ENCODE results near the gene KIF6. TPM values are rescaled to one million over a fixed set of nuclear protein-coding genes. Genes with fewer than 3 reads are reported as not detected.

Gene KIF6
- total RNA-seq, 4 donors from 2014 or later = 0.83 to 2.6 (median 1.1) TPM

DNA sequence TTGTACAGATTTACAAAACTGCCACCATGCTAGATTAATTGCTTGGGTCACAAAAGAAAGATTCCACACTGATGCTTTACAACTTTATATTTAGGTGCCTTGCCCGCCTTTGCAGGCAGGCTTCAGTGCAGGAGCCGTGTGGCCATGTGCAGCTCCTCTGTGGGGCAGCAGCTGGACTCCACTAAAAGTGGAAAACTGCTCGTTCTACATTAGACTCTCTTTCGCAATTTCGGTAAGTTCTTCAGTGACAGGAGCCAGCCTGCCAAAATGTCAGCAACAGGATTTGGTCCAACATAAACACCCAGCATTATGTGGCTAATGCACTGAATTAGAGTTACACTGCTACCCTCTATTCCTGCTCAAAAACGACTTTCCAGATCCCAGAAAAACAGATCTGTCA, 228.3 kb downstream of the KIF6 start:
- H3K27me3 ChIP-seq = no peaks in the 10 kb centered on the region
- peaks cover 14 to 65% (median 58%) of the 10 kb centered on the region in 4 donors for H3K4me1 ChIP-seq
- intact Hi-C loops (cut with DNase I) = loop anchor here (10.0 kb wide), 2 partner anchors 108 to 298 kb away; partner anchors contain the start of gene DAAM2
- no peaks in the 10 kb centered on the region for H3K36me3 ChIP-seq
- 29% methylated on average over 6 of the region's 6 CpGs for WGBS
- peaks cover 0 to 8% (median 4%) of the 10 kb centered on the region in 4 donors for H3K9me3 ChIP-seq
- DNase-seq (ENCODE audit: extremely low spot score) = no peak
- TF ChIP-seq POLR2AphosphoS5 (IDR thresholded peaks at IDR 0.05) (peak; percentile 81 to 87), POLR2A (IDR thresholded peaks at IDR 0.05; ENCODE audit: low read depth) (no peak), EP300 (IDR thresholded peaks at IDR 0.05) (no peak), CTCF (IDR thresholded peaks at IDR 0.05) (peak; percentile 12 to 38 (median 16))
- peak overlapping the region; percentile 51 to 62 (median 55) for H3K27ac ChIP-seq (replicated peaks in 1 of 4)
- H3K4me3 ChIP-seq = no peak overlapping the region

DNA sequence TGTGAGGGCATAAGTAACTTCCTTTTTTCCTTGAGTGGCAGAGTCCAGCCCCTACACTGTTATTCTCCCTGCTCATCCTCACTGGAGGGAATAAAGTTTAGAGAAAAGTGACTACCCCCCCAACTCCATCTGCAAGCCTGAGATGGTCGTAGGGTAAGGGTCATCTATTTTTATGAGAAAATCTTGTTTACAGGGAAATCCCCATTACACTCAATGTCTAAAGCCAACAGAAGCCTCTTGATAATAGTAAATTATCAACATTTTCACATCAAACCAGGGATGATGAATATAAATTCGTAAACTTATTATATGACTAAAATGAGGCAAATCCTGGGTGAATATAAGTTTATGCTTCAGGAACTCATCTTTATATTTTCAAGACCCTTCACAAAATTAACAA, 228.8 kb downstream of the KIF6 start:
- intact Hi-C loops (cut with DNase I) = loop anchor here (10.0 kb wide), 2 partner anchors 108 to 298 kb away; partner anchors contain the start of gene DAAM2
- TF ChIP-seq EP300 (IDR thresholded peaks at IDR 0.05) (no peak), POLR2AphosphoS5 (IDR thresholded peaks at IDR 0.05) (no peak), POLR2A (IDR thresholded peaks at IDR 0.05; ENCODE audit: low read depth) (no peak)
- Histone ChIP-seq H3K27me3 (no peaks in the 10 kb centered on the region), H3K9me3 (peaks cover 0 to 3% (median 1%) of the 10 kb centered on the region in 4 donors), H3K27ac (replicated peaks in 1 of 4) (peak overlapping the region; percentile 51 to 62 (median 55)), H3K4me3 (no peak overlapping the region), H3K36me3 (no peaks in the 10 kb centered on the region), H3K4me1 (peaks cover 14 to 68% (median 60%) of the 10 kb centered on the region in 4 donors)
- no peak for DNase-seq (ENCODE audit: extremely low spot score)
- 57% methylated on average over 2 of the region's 2 CpGs for WGBS

DNA sequence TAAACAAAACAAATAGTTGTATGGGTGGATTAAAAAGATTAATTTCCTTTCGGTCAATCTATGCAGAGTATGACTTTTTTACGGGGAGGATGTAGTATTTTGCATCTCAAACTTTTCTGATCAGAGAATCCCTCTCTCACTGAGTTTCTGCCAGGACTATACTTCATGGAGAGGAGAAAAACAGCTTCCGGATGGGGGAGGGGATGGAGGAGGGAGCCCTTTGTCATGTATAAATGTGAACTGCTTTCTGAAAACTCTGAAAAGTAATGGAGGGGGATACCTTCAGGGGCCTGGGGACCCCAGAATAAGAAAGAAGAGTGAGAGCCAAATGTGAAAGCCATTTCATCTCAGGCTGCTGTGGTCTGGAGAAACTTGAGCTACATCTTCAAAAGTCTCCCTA, 229.6 kb downstream of the KIF6 start:
- TF ChIP-seq CTCF (IDR thresholded peaks at IDR 0.05) (no peak), POLR2A (IDR thresholded peaks at IDR 0.05; ENCODE audit: low read depth) (no peak), EP300 (IDR thresholded peaks at IDR 0.05) (no peak), POLR2AphosphoS5 (IDR thresholded peaks at IDR 0.05) (no peak)
- intact Hi-C loops (cut with DNase I) = loop anchor here (10.0 kb wide), 2 partner anchors 109 to 299 kb away; partner anchors contain the start of gene DAAM2
- 78% methylated on average over 3 of the region's 3 CpGs for WGBS

DNA sequence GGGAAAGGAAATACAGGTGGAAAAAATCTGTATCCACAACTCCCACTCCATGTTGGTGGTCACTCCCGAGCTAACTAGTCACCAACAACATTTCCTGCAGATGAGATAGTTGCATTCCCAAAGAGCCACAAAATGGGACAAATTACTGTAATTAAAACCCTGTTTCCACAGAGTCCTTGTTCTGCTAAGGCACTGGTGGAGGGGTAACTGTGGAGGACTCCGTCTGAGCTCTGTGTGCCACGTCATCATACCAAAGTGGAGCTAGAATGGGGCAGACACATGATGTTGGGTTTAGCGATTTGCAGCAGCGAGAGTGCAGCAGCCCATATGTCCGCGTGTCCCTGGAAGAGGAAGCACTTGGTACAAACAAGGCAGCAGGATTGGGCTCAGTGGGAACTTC, 230.2 kb downstream of the KIF6 start:
- WGBS = 94% methylated on average over 7 of the region's 7 CpGs
- Histone ChIP-seq H3K4me3 (no peak overlapping the region), H3K27ac (replicated peaks in 1 of 4) (no peak overlapping the region), H3K36me3 (no peaks in the 10 kb centered on the region), H3K4me1 (peaks cover 16 to 83% (median 73%) of the 10 kb centered on the region in 4 donors), H3K27me3 (no peaks in the 10 kb centered on the region), H3K9me3 (no peaks in the 10 kb centered on the region)
- TF ChIP-seq EP300 (IDR thresholded peaks at IDR 0.05) = no peak
- no peak for TF ChIP-seq CTCF (IDR thresholded peaks at IDR 0.05)
- TF ChIP-seq POLR2A (IDR thresholded peaks at IDR 0.05; ENCODE audit: low read depth) = no peak
- TF ChIP-seq POLR2AphosphoS5 (IDR thresholded peaks at IDR 0.05) = no peak
- DNase-seq (ENCODE audit: extremely low spot score) = no peak
- intact Hi-C loops (cut with DNase I) = loop anchor here (10.0 kb wide), 2 partner anchors 110 to 300 kb away; partner anchors contain the start of gene DAAM2

More for the DNA sequence above, 229.6 kb downstream of the KIF6 start:
- H3K27ac ChIP-seq (replicated peaks in 1 of 4) = peak overlapping the region; percentile 51 to 62 (median 55)
- peaks cover 14 to 77% (median 67%) of the 10 kb centered on the region in 4 donors for H3K4me1 ChIP-seq
- no peaks in the 10 kb centered on the region for H3K27me3 ChIP-seq
- DNase-seq (ENCODE audit: extremely low spot score) = no peak
- no peaks in the 10 kb centered on the region for H3K9me3 ChIP-seq
- no peak overlapping the region for H3K4me3 ChIP-seq
- H3K36me3 ChIP-seq = no peaks in the 10 kb centered on the region

DNA sequence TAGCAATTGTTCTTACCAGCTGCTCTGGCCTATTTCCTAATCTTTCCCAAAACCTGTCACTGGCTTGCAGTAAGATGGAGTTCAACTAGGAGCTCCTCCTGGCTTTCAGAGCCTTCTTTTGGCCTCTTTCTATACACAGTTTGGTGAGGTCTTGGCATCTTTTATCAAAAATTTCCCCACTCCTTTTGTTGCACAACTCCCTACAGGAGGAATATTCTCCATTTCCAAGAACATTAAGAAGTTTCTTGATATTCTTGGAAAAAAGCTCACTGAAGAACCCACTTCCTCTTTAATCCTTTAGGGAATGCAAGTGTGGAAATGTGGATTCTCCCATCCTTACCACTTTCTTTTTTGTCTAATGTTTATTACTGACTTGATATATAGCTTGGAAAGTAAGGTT, 231.4 kb downstream of the KIF6 start:
- intact Hi-C loops (cut with DNase I) = loop anchor here (10.0 kb wide), 2 partner anchors 111 to 301 kb away; partner anchors contain the start of gene DAAM2
- Histone ChIP-seq H3K9me3 (no peaks in the 10 kb centered on the region), H3K4me1 (peaks cover 21 to 94% (median 78%) of the 10 kb centered on the region in 4 donors), H3K27ac (replicated peaks in 1 of 4) (peak overlapping the region; percentile 44 to 70 (median 58)), H3K4me3 (no peak overlapping the region), H3K36me3 (no peaks in the 10 kb centered on the region), H3K27me3 (no peaks in the 10 kb centered on the region)
- TF ChIP-seq POLR2A (IDR thresholded peaks at IDR 0.05; ENCODE audit: low read depth) (no peak), CTCF (IDR thresholded peaks at IDR 0.05) (no peak), POLR2AphosphoS5 (IDR thresholded peaks at IDR 0.05) (no peak), EP300 (IDR thresholded peaks at IDR 0.05) (no peak)
- DNase-seq (ENCODE audit: extremely low spot score) = no peak

All from esophagus muscularis mucosa (tissue), 4 donors.